PC-9 (cell line): Measurements from ENCODE around the gene GPC5. TPM values are rescaled to one million over a fixed set of nuclear protein-coding genes. Genes with fewer than 3 reads are reported as not detected.
"Not testable (repeated sequence)": the region's sequence is repeated elsewhere in the genome, so short reads cannot be mapped to it uniquely, and the experiment has no call there.

Experiments
- BruUV-seq: library from RNA; stranded (reverse); fragments of 400-500 nt; replicated peaks from 2 replicates; lab custom pipeline; 2021; lab: Mats Ljungman, UMichigan
- CTCF ChIA-PET: fragments of 300-600 bp; sonication (Branson Sonifier 250); formaldehyde crosslinking; loops from one replicate; lab custom pipeline; 2022; ENCODE audit warnings: antibody characterized with exemption; lab: Charles Lee
- POLR2A ChIA-PET: fragments of 300-600 bp; sonication (Branson Sonifier 250); formaldehyde crosslinking; loops from one replicate; lab custom pipeline; 2022; ENCODE audit warnings: antibody characterized with exemption; ENCODE audit not compliant: unreplicated experiment; lab: Charles Lee
- DNase-seq, 2 experiments: peaks; one replicate each; pipeline versions ENCODE4 v3.0.0 to v3.0.0-alpha.2; 2015 to 2022; ENCODE audit warnings: mixed read lengths in 1 of 2
- H2AFZ ChIP-seq: fragments of 200-600 bp; sonication (generic); 2 replicates; pipeline ENCODE4 v1.8.1; 2017; ENCODE audit warnings: antibody characterized with exemption
- H3F3A ChIP-seq: fragments of 200-600 bp; sonication (generic); 2 replicates; pipeline ENCODE4 v1.8.1; 2017; ENCODE audit warnings: antibody characterized with exemption, mild to moderate bottlenecking, low read depth; ENCODE audit not compliant: insufficient read depth
- H3K27ac ChIP-seq: fragments of 200-600 bp; sonication (generic); 2 replicates; pipeline ENCODE4 v1.6.1; 2016; ENCODE audit warnings: mixed run types
- H3K27me3 ChIP-seq: fragments of 200-600 bp; sonication (generic); 2 replicates; pipeline ENCODE4 v1.6.1; 2016; ENCODE audit warnings: low read depth, mixed run types; ENCODE audit not compliant: insufficient read depth
- H3K36me3 ChIP-seq: fragments of 200-600 bp; sonication (generic); 2 replicates; pipeline ENCODE4 v1.6.1; 2016; ENCODE audit warnings: low read depth, mixed run types
- H3K4me1 ChIP-seq: fragments of 200-600 bp; sonication (generic); replicated peaks from 2 replicates; pipeline ENCODE4 v1.6.1; 2016; ENCODE audit warnings: mixed run types; ENCODE audit not compliant: insufficient read depth
- H3K4me2 ChIP-seq: fragments of 200-600 bp; sonication (generic); 2 replicates; pipeline ENCODE4 v1.6.1; 2017; ENCODE audit warnings: mixed run types
- H3K4me3 ChIP-seq: fragments of 200-600 bp; sonication (generic); 2 replicates; pipeline ENCODE4 v1.6.1; 2016; ENCODE audit warnings: mixed run types
- H3K79me2 ChIP-seq: fragments of 200-600 bp; sonication (generic); 2 replicates; pipeline ENCODE4 v1.6.1; 2017; ENCODE audit warnings: low read depth, mixed run types
- H3K9me2 ChIP-seq: fragments of 200-600 bp; sonication (generic); 2 replicates; pipeline ENCODE4 v1.8.1; 2017; ENCODE audit warnings: mild to moderate bottlenecking; ENCODE audit not compliant: insufficient read depth
- H3K9me3 ChIP-seq: fragments of 200-600 bp; sonication (generic); 2 replicates; pipeline ENCODE4 v1.8.1; 2016; ENCODE audit warnings: low read depth; ENCODE audit not compliant: insufficient read depth
- H4K20me1 ChIP-seq: fragments of 200-600 bp; sonication (generic); 2 replicates; pipeline ENCODE4 v1.8.1; 2017; ENCODE audit not compliant: insufficient read depth
- EZH2 ChIP-seq: fragments of 200-600 bp; sonication (generic); IDR thresholded peaks from 2 replicates; pipeline ENCODE4 v1.8.0; 2017; ENCODE audit warnings: antibody characterized with exemption, low read depth
- intact Hi-C: fragments of 100-400 bp; cut with micrococcal nuclease; formaldehyde crosslinking; loops from one replicate; pipeline ENCODE4 v1.10.0; 2022; ENCODE audit not compliant: unreplicated experiment
- total RNA-seq: library from RNA; stranded (reverse); gene quantifications from 2 replicates; pipeline ENCODE4 v1.2.3, GENCODE V29; 2021
- TF ChIP-seq, protein P1 (sequence below): fragments of 200-600 bp; sonication (generic); conservative IDR thresholded peaks from 2 replicates; pipeline ENCODE4 v1.6.1; 2017; ENCODE audit warnings: mixed run types, antibody characterized with exemption, mild to moderate bottlenecking, moderate library complexity

Gene GPC5
- total RNA-seq, 1 experiment from 2014 or later: not detected

DNA sequence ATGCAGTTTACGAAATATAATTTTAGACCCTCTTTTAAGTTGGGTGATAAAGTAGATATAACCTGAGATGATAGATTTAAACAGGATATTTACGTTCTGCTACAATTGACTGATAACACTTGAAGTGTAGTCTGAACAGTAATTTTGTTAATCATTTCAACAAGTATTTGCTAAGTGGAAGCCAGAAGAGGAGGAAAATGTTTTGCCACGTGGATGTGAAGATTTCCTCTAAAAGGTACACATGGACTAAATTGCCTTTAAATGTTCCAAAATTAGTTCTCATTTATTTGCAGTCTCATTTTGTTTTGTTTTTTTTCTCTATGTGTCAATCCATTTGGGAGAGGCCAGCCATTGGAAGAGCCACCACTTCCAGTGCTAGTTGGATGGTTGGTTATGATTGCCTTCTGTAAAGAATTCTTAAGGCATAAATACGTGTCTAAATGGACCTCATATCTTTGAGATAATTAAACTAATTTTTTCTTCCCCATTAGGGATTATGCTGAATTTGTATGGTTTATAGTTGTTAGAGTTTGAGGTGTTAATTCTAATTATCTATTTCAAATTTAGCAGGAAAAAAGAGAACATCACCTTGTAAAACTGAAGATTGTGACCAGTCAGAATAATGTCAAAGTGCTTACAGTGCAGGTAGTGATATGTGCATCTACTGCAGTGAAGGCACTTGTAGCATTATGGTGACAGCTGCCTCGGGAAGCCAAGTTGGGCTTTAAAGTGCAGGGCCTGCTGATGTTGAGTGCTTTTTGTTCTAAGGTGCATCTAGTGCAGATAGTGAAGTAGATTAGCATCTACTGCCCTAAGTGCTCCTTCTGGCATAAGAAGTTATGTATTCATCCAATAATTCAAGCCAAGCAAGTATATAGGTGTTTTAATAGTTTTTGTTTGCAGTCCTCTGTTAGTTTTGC is 48.2 kb upstream of the GPC5 start:
- ChIA-PET POLR2A (no interaction called here), CTCF (no interaction called here)
- H3K9me3 ChIP-seq: no peaks in the 10 kb centered on the region
- H3K4me2 ChIP-seq: peak overlapping the region; percentile 91
- peaks cover 56% of the 10 kb centered on the region for H3F3A ChIP-seq
- H3K79me2 ChIP-seq: peaks cover 56% of the 10 kb centered on the region
- DNase-seq: no peak
- peak overlapping the region; percentile 99 for H3K4me3 ChIP-seq
- no peaks in the 10 kb centered on the region for H3K27me3 ChIP-seq
- TF ChIP-seq, protein P1, sequence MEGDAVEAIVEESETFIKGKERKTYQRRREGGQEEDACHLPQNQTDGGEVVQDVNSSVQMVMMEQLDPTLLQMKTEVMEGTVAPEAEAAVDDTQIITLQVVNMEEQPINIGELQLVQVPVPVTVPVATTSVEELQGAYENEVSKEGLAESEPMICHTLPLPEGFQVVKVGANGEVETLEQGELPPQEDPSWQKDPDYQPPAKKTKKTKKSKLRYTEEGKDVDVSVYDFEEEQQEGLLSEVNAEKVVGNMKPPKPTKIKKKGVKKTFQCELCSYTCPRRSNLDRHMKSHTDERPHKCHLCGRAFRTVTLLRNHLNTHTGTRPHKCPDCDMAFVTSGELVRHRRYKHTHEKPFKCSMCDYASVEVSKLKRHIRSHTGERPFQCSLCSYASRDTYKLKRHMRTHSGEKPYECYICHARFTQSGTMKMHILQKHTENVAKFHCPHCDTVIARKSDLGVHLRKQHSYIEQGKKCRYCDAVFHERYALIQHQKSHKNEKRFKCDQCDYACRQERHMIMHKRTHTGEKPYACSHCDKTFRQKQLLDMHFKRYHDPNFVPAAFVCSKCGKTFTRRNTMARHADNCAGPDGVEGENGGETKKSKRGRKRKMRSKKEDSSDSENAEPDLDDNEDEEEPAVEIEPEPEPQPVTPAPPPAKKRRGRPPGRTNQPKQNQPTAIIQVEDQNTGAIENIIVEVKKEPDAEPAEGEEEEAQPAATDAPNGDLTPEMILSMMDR: no peak
- no peak for TF ChIP-seq EZH2
- peaks cover 58% of the 10 kb centered on the region for H4K20me1 ChIP-seq
- H3K9me2 ChIP-seq: no peaks in the 10 kb centered on the region
- BruUV-seq: TSS peak; percentile 31
- intact Hi-C loops: loop anchor here (10.0 kb wide), 1 partner anchor 215 kb away; no protein-coding TSS in a partner anchor
- no peak overlapping the region; the same call in 1 of the 2 replicates for H2AFZ ChIP-seq
- peaks cover 20% of the 10 kb centered on the region for H3K4me1 ChIP-seq
- H3K27ac ChIP-seq: peak overlapping the region; percentile 80
- peaks cover 58% of the 10 kb centered on the region for H3K36me3 ChIP-seq

DNA sequence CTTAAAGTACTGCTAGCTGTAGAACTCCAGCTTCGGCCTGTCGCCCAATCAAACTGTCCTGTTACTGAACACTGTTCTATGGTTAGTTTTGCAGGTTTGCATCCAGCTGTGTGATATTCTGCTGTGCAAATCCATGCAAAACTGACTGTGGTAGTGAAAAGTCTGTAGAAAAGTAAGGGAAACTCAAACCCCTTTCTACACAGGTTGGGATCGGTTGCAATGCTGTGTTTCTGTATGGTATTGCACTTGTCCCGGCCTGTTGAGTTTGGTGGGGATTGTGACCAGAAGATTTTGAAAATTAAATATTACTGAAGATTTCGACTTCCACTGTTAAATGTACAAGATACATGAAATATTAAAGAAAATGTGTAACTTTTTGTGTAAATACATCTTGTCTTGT is 47.3 kb upstream of the GPC5 start:
- no TSS peak for BruUV-seq
- ChIA-PET POLR2A (no interaction called here), CTCF (no interaction called here)
- Histone ChIP-seq H3K79me2 (peaks cover 61% of the 10 kb centered on the region), H3K9me3 (no peaks in the 10 kb centered on the region), H2AFZ (no peak overlapping the region), H3K4me2 (peak overlapping the region; percentile 91), H3K4me1 (peaks cover 20% of the 10 kb centered on the region), H3K27ac (no peak overlapping the region), H3K4me3 (peak overlapping the region; percentile 99; the same call in 1 of the 2 replicates), H4K20me1 (peaks cover 64% of the 10 kb centered on the region), H3K36me3 (peaks cover 67% of the 10 kb centered on the region), H3F3A (peaks cover 65% of the 10 kb centered on the region), H3K9me2 (no peaks in the 10 kb centered on the region), H3K27me3 (no peaks in the 10 kb centered on the region)
- intact Hi-C loops: no loop called here
- no peak for DNase-seq
- TF ChIP-seq, protein P1: no peak
- no peak for TF ChIP-seq EZH2

DNA sequence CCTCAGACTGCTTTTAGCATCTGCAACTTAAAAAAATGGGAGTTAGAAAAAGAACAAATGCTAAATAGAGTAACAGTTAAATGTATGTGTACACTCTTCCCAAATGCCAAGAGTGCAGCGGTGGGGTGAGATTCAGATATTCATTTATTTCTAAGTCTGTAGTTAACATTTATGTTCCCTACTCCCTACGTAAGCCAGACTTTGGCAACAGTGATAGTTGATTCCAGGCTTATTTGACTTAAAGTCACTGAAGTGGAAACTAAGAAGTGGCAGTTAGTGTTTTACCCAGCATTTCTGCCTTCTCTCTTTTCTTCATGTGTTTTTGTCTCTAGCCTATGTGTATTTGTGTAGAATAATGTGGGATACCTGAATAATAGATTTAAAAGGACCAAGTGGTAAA is 46.4 kb upstream of the GPC5 start:
- Histone ChIP-seq H3K27ac (no peak overlapping the region), H2AFZ (no peak overlapping the region), H3K4me1 (peaks cover 20% of the 10 kb centered on the region), H3F3A (peaks cover 69% of the 10 kb centered on the region), H3K36me3 (peaks cover 71% of the 10 kb centered on the region), H3K27me3 (no peaks in the 10 kb centered on the region), H3K4me2 (peak overlapping the region; percentile 91), H3K9me3 (no peaks in the 10 kb centered on the region), H3K79me2 (peaks cover 61% of the 10 kb centered on the region), H3K9me2 (no peaks in the 10 kb centered on the region), H3K4me3 (0 out of 2 replicates have a peak overlapping the region, but pooled peaks have one; percentile 4), H4K20me1 (peaks cover 68% of the 10 kb centered on the region)
- CTCF ChIA-PET: interaction anchor here (0.6 kb wide), 1 partner anchor 95 kb away, joined by 3 read pairs; no protein-coding TSS in a partner anchor
- no peak for DNase-seq
- no TSS peak for BruUV-seq
- TF ChIP-seq, protein P1: no peak
- no peak for TF ChIP-seq EZH2
- intact Hi-C loops: no loop called here
- POLR2A ChIA-PET: no interaction called here

DNA sequence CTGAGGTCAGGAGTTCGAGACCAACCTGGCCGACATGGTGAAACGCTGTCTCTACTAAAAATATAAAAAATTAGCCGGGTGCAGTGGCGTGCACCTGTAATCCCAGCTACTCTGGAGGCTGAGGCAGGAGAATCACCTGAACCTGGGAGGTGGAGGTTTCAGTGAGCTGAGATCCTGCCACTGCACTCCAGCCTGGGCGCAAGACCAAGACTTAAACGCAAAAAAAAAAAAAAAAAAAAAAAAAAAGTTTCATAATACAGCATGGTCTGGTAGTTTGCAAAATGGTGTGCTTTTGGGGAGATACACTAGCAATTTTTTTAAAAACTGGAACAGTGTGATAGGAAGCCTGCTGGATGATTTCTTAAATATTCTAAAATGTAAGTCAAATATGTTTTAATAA is 45.5 kb upstream of the GPC5 start:
- Histone ChIP-seq H3K4me1 (peaks cover 20% of the 10 kb centered on the region), H4K20me1 (peaks cover 72% of the 10 kb centered on the region), H3F3A (peaks cover 76% of the 10 kb centered on the region), H3K79me2 (peaks cover 61% of the 10 kb centered on the region), H3K36me3 (peaks cover 71% of the 10 kb centered on the region)
- H3K4me2 ChIP-seq, H3K27ac ChIP-seq, BruUV-seq, H3K9me2 ChIP-seq, POLR2A ChIA-PET, intact Hi-C loops, H3K9me3 ChIP-seq, H2AFZ ChIP-seq, H3K4me3 ChIP-seq, H3K27me3 ChIP-seq, CTCF ChIA-PET, DNase-seq: not testable (repeated sequence)
